GM12872 (cell line): ENCODE data around the gene CCK.

Experiments used
- CTCF ChIP-seq: IDR thresholded peaks from 3 replicates; pipeline ENCODE4 v1.5.1; 2011; ENCODE audit warnings: low read depth, mild to moderate bottlenecking, low read length, moderate library complexity; ENCODE audit not compliant: insufficient read depth

The CCK gene

GRCh38 chr3:42266085-42266484 lies at the start of gene CCK:
TSS of gene CCK (minus strand) at chr3:42266185. CDS start at chr3:42263630, 2,555 bp downstream.
- TF ChIP-seq CTCF = no peak

- no peak for TF ChIP-seq CTCF
Observed at GRCh38 chr3:42314411-42314810, 48.4 kb upstream of the CCK start.

GRCh38 chr3:42308651-42309050 lies 42.7 kb upstream of the CCK start:
- no peak for TF ChIP-seq CTCF

- TF ChIP-seq CTCF = no peak
Observed at GRCh38 chr3:42306499-42306898, 40.5 kb upstream of the CCK start.

- no peak for TF ChIP-seq CTCF
Observed at GRCh38 chr3:42302924-42303634, 37.1 kb upstream of the CCK start.

GRCh38 chr3:42301446-42302175 lies 35.6 kb upstream of the CCK start:
- no peak for TF ChIP-seq CTCF

- TF ChIP-seq CTCF = no peak
Observed at GRCh38 chr3:42300778-42301177, 34.8 kb upstream of the CCK start.
